HEK293T (cell line): ENCODE results near the gene BLVRB.

Experiments
- BHLHE40 ChIP-seq: fragments of 450-650 bp; IDR thresholded peaks from 2 replicates; pipeline ENCODE4 v1.6.1; 2016; ENCODE audit warnings: mild to moderate bottlenecking, moderate library complexity, borderline replicate concordance
- CTBP1 ChIP-seq: fragments of 450-650 bp; IDR thresholded peaks from 2 replicates; pipeline ENCODE4 v1.6.1; 2016; ENCODE audit warnings: borderline replicate concordance
- ELF4 ChIP-seq: fragments of 450-650 bp; IDR thresholded peaks from 2 replicates; pipeline ENCODE4 v1.6.1; 2017; ENCODE audit warnings: antibody characterized with exemption
- FOXK2 ChIP-seq: fragments of 450-650 bp; IDR thresholded peaks from 2 replicates; pipeline ENCODE4 v1.6.1; 2016; ENCODE audit warnings: mild to moderate bottlenecking
- FOXM1 ChIP-seq: fragments of 450-650 bp; IDR thresholded peaks from 2 replicates; pipeline ENCODE4 v1.6.1; 2017; ENCODE audit warnings: mild to moderate bottlenecking, borderline replicate concordance
- HDGF ChIP-seq: fragments of 450-650 bp; IDR thresholded peaks from 2 replicates; pipeline ENCODE4 v1.6.1; 2017; ENCODE audit warnings: antibody characterized with exemption, borderline replicate concordance
- L3MBTL2 ChIP-seq: fragments of 450-650 bp; conservative IDR thresholded peaks from 2 replicates; pipeline ENCODE4 v1.6.1; 2016; ENCODE audit warnings: mild to moderate bottlenecking
- LEF1 ChIP-seq: fragments of 450-650 bp; IDR thresholded peaks from 2 replicates; pipeline ENCODE4 v1.6.1; 2017; ENCODE audit warnings: mild to moderate bottlenecking, borderline replicate concordance
- NFRKB ChIP-seq: fragments of 450-650 bp; IDR thresholded peaks from 2 replicates; pipeline ENCODE4 v1.6.1; 2016; ENCODE audit warnings: mild to moderate bottlenecking, moderate library complexity
- SP1 ChIP-seq: fragments of 450-650 bp; IDR thresholded peaks from 2 replicates; pipeline ENCODE4 v1.6.1; 2017
- SUZ12 ChIP-seq: fragments of 450-650 bp; IDR thresholded peaks from 2 replicates; pipeline ENCODE4 v1.6.1; 2016; ENCODE audit warnings: mild to moderate bottlenecking
- TARDBP ChIP-seq: fragments of 450-650 bp; IDR thresholded peaks from 2 replicates; pipeline ENCODE4 v1.6.1; 2016

- TF ChIP-seq SUZ12 = no peak
- TF ChIP-seq ELF4 = no peak
- no peak for TF ChIP-seq HDGF
- TF ChIP-seq SP1 = no peak
- no peak for TF ChIP-seq FOXK2
- no peak for TF ChIP-seq FOXM1
- no peak for TF ChIP-seq CTBP1
- TF ChIP-seq TARDBP = no peak
- TF ChIP-seq BHLHE40 = no peak
- no peak for TF ChIP-seq L3MBTL2
- TF ChIP-seq NFRKB = no peak
- no peak for TF ChIP-seq LEF1
These were observed 47.9 kb downstream of the BLVRB start for GRCh38 chr19:40417643-40417981.
